H1 (cell line): Measurements from ENCODE around the gene CDK5RAP2.

Experiments
- CEBPB ChIP-seq: IDR thresholded peaks from 2 replicates; pipeline ENCODE4 v1.6.1; 2012; ENCODE audit warnings: low read depth, low read length
- EZH2 ChIP-seq: fragments of 200-600 bp; sonication (generic); IDR thresholded peaks from 2 replicates; pipeline ENCODE4 v1.7.1; 2012; ENCODE audit warnings: low read depth, mild to moderate bottlenecking, moderate library complexity, low read length, inconsistent platforms; ENCODE audit not compliant: severe bottlenecking
- NANOG ChIP-seq: IDR thresholded peaks from 2 replicates; pipeline ENCODE4 v1.6.1; 2011; ENCODE audit warnings: low read length, low read depth, mild to moderate bottlenecking, inconsistent platforms; ENCODE audit not compliant: insufficient read depth, poor library complexity, severe bottlenecking
- POLR2AphosphoS5 ChIP-seq: IDR thresholded peaks from 2 replicates; pipeline ENCODE4 v1.6.1; 2011; ENCODE audit warnings: low read depth, low read length
- SIX5 ChIP-seq: IDR thresholded peaks from 2 replicates; pipeline ENCODE4 v1.6.1; 2011; ENCODE audit warnings: mild to moderate bottlenecking, low read depth, low read length
- SP1 ChIP-seq: IDR thresholded peaks from 2 replicates; pipeline ENCODE4 v1.6.1; 2011; ENCODE audit warnings: low read depth, low read length
- SUZ12 ChIP-seq: fragments of 200-600 bp; sonication (generic); IDR thresholded peaks from 2 replicates; pipeline ENCODE4 v1.6.1; 2012; ENCODE audit warnings: mild to moderate bottlenecking, inconsistent platforms, low read length, moderate library complexity, mixed read lengths
- TAF1 ChIP-seq: IDR thresholded peaks from 2 replicates; pipeline ENCODE4 v1.6.1; 2011; ENCODE audit warnings: mild to moderate bottlenecking, low read depth, low read length
- TCF12 ChIP-seq: IDR thresholded peaks from 2 replicates; pipeline ENCODE4 v1.6.1; 2011; ENCODE audit warnings: low read depth, mild to moderate bottlenecking, low read length
- TEAD4 ChIP-seq: IDR thresholded peaks from 2 replicates; pipeline ENCODE4 v1.6.1; 2012; ENCODE audit warnings: low read depth, low read length, inconsistent platforms, mixed read lengths
- TF ChIP-seq, protein P1 (sequence below), 3 experiments: IDR thresholded peaks; 1 replicate in 2 of 3; 2 replicates in 1 of 3; pipeline versions ENCODE4 v1.5.1 to v1.6.1; 2011; ENCODE audit warnings: low read length in 3 of 3, mild to moderate bottlenecking in 3 of 3, inconsistent platforms in 2 of 3, low read depth in 1 of 3, moderate library complexity in 1 of 3; ENCODE audit not compliant: insufficient read depth in 1 of 3; ENCODE audit errors: control extremely low read depth in 1 of 3
- TF ChIP-seq, protein P2 (sequence below): IDR thresholded peaks from 2 replicates; pipeline ENCODE4 v1.6.1; 2011; ENCODE audit warnings: low read depth, mild to moderate bottlenecking, low read length; ENCODE audit not compliant: insufficient read depth
- TF ChIP-seq, protein P3 (sequence below): IDR thresholded peaks from 2 replicates; pipeline ENCODE4 v1.6.1; 2012; ENCODE audit warnings: inconsistent platforms

DNA sequence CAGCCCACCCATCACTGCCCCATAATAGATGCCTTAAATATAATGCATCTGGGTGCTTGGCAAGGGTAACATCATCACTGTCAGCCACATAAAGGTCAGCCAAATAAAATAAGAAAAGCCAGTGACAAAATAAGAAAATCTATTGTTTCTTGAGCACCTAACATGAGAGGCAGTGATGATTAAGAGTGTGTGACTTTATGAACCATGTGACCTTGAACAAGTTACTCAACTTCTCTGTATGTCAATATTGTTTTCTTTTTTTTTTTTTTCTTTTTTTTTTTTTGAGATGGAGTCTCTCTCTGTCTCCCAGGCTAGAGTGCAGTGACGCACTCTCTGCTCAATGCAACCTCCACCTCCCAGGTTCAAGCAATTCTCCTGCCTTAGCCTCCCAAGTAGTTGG is 98.7 kb downstream of the CDK5RAP2 start:
- TF ChIP-seq, protein P1, sequence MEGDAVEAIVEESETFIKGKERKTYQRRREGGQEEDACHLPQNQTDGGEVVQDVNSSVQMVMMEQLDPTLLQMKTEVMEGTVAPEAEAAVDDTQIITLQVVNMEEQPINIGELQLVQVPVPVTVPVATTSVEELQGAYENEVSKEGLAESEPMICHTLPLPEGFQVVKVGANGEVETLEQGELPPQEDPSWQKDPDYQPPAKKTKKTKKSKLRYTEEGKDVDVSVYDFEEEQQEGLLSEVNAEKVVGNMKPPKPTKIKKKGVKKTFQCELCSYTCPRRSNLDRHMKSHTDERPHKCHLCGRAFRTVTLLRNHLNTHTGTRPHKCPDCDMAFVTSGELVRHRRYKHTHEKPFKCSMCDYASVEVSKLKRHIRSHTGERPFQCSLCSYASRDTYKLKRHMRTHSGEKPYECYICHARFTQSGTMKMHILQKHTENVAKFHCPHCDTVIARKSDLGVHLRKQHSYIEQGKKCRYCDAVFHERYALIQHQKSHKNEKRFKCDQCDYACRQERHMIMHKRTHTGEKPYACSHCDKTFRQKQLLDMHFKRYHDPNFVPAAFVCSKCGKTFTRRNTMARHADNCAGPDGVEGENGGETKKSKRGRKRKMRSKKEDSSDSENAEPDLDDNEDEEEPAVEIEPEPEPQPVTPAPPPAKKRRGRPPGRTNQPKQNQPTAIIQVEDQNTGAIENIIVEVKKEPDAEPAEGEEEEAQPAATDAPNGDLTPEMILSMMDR (IDR thresholded peaks at IDR 0.05; ENCODE audit: control extremely low read depth in 1 of 3, insufficient read depth in 1 of 3, low read depth in 1 of 3, low read length in 3 of 3) = no peak
- TF ChIP-seq CEBPB = no peak
- TF ChIP-seq TEAD4 = no peak
- TF ChIP-seq POLR2AphosphoS5 = no peak
- TF ChIP-seq, protein P2, sequence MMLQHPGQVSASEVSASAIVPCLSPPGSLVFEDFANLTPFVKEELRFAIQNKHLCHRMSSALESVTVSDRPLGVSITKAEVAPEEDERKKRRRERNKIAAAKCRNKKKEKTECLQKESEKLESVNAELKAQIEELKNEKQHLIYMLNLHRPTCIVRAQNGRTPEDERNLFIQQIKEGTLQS = no peak
- no peak for TF ChIP-seq TCF12
- TF ChIP-seq TAF1 = no peak
- no peak for TF ChIP-seq SIX5
- TF ChIP-seq SUZ12 = no peak
- TF ChIP-seq NANOG = no peak
- TF ChIP-seq, protein P3, sequence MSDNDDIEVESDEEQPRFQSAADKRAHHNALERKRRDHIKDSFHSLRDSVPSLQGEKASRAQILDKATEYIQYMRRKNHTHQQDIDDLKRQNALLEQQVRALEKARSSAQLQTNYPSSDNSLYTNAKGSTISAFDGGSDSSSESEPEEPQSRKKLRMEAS = no peak
- TF ChIP-seq EZH2 = no peak
- no peak for TF ChIP-seq SP1
